ENCODE data around the gene GPR65.

GPR65 gene

DNA sequence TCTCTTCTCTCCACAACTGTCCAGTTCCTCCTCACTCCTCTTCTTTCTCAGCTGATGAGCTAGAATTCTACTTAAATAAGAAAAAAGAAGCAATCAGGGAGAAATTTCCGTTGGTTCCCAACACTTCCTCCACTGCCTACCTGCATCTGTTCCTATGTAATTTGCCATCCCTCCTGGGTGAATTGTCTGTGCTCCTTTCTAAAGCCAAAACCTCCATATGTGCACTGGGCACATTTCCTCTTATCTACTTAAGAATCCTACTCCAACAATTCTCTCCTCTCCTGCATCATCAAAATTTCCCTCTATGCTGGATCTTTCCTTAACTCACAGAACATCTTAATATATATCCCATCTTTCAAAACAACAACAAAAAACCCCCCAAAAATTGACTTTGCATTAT lies 35.2 kb downstream of the GPR65 start:
- no peak for DNase-seq (ENCODE audit: low read depth)

DNA sequence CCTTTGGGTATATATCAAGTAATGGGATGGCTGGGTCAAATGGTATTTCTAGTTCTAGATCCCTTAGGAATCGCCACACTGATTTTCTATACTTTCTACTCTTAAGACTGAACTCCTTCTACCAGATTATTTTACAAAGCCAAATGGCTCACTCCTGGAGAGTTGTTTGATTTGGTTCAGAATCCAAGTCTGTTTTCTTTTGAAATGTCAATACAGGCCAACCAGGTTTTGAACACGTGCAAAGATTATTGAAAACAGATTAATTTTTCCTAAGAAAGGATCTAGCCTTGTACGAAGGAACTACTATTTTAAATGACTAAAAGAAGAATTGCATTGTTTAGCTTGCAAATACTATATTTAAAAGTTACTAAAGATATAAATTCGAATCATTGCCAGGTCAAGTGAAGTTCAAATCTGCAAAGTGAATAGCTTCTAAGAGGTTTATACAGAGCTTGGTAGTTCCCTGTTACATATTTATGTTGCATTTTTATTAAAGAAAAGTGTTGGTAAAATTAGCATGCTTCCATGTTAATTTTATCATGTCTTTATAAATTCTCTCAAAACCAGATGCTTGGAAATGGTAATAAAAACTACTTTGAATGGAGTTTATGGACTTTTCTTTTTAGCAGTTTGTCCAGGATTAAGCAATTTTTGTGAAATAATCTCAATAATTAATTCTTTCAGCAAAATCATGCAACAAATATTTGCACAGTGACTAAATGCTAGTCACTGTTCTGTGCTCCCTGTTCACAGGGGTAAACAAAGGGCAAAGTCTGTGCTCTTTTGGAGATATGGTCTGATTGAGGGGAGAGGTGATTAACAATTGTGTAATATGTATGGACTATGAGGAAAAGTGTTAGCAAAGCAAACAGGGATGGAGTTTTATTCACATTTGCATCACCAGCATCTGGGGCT lies 38.9 kb downstream of the GPR65 start:
- no peak for DNase-seq (ENCODE audit: low read depth)

DNA sequence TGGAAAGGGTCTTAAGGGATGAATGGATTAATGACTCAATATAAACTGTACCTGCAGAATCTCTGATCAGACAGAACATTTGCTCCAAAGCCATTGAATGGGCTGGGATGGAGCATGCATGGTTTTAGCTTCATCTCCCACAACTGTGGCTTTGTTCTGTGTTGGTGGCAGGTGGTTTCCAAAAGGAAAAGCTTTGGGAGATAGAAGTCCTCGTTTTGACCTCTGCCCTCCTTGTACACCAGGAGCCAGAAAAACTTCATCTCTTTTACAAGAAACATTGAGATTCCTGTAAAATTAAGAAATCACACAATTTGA lies 39.5 kb downstream of the GPR65 start:
- DNase-seq (ENCODE audit: low read depth) = no peak

DNA sequence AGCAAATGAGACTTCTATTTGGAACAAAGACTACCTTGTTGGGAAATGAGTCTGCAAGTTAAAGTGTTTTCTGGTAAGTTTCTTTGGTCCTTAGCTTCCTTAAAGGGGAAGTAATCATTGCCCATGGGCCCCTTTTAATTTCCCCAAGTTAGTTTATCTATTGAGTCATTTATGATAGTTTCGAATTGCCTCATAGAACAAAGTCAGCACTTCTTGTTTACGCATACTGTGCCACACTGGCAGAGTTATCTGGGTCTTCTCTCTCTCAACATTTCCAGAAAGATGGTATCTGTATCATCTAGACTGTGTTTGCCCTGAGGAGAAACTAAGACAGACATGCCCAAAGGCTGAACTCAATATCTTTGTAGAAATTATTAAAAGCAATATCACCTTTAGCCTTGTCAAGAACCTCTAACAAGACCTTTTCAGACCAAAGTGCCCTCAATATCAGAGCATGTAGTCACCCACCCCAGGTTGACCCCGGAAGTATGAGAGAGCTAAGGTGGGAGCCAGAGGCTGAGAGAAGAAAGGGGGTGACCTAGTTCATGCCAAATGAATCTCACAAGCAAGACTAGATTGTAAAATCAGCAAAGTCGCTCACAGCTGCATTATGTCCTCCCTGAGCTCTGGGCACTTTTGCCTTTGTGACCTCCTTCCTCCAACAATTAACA lies 40.0 kb downstream of the GPR65 start:
- DNase-seq (ENCODE audit: low read depth) = no peak

DNA sequence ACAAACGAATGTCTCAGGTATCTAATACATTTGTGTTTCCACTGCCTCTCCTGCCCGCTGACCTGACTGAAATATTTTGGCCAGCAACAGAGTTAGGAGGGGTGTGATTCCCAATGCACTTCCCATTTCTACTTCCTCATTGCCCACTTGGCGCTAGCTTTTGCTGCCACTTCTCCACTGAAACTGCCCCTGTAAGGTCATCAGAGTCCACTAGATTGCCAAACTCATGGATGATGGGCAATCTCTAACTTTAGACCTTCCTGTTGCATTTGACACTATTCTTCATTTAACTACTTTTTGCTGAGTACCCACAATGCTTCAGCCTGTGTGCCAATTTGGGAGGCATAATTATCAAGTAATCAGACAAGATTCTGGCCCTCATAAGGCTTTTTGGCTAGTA lies 40.8 kb downstream of the GPR65 start:
- DNase-seq (ENCODE audit: low read depth) = no peak

DNA sequence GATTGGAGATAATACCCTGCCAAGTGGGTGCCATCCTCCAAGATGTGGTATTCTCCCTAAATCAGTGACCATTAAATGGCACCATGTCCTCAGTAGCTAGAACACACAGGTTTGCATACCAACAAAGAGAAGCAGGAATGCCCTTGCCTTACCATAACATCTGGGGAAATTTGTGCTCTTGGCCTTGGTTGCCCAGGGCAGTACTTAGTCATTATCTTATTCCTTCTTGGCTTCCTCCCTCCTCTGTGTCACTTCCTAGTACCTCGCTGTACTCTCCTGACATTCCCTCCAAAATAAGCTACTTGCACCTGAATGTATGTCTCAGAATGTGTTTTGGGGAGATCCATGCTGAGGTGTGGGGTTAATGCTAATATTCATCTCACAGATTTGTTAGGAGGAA lies 43.4 kb downstream of the GPR65 start:
- no peak for DNase-seq (ENCODE audit: low read depth)

DNA sequence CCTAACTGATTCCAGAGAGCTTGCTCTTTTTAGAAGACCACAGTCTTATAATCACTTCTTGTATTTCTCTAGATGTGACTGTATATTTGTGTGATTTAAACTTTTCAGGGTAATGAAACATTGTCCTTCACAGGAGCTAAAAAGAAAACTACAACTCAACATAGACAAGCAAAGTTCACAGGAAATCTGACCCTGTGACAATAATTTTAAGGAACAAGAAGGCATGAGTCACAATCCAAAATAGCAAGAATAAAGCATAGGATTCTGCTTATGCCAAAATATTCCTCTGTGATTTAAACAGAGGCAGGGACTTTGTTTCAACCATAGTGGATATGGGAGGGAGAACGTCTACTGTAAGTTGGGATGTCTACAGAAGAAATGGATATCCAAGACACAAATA lies 44.3 kb downstream of the GPR65 start:
- no peak for DNase-seq (ENCODE audit: low read depth)

DNA sequence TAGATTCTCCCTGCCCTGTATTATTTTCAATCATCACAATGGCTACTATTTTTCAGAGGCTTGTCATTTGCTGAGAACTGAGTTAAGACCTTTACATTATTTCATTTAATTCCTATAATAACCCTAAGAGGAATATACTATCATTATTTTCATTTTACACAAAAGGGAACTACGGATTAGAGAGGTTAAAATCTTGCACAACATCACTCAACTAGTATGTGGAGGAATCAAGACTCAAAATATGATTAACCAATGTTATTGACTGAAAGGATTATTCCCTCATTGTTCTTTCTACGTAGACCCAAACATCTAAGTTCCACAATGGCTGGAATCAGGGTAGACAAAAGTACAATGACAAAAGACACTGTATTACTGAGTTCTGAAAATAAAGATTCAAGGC lies 45.0 kb downstream of the GPR65 start:
- DNase-seq (ENCODE audit: low read depth) = no peak

DNA sequence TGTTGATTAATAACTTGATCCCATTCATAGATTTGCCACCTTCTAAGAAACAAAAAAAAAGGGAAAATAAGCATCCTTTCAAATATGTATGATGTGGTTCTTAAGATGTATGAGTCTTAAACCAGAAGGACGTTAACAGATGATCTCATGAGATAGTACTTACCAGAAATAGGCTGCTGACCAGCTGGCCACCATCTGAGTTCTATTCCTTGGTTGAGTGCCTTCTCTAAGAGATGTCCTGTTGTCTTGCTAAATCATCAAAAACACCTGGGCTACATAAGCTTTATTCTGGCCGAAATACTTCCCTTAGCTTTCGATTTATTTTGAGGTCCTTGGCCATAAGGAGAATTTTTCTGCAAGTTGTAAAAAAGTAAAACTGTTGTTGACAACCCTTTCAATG lies 55.6 kb downstream of the GPR65 start:
- DNase-seq (ENCODE audit: low read depth) = no peak

DNA sequence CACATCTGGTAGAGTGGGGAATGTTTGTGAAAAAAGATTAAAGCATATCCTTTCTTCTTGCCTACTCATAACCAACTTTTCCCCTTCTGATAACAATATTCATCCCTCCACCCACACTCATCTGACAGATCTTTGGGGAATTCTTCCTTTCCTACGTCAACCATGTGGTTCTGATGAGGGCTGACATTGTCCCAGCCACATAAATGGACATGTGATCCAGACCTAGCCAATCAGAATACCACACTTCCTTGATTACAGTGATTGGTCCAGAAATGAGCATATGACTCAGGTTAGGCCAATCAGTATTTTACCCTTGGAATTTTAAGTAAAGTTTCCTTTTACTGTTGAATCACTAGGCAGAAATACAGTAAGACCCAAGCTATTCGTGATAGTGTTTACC lies 58.9 kb downstream of the GPR65 start:
- no peak for DNase-seq (ENCODE audit: low read depth)
